ENCODE results near the gene SH2D4B. TPM values are rescaled to one million over a fixed set of nuclear protein-coding genes. Genes with fewer than 3 reads are reported as not detected.

Gene SH2D4B
- total and polyA plus RNA-seq, 7 donors, result 0.06 to 0.33 TPM; not detected in 5

GRCh38 chr10:80585812-80586211 lies 48.1 kb downstream of the SH2D4B start:
- Histone ChIP-seq H3K27me3 (peaks cover 0 to 2% (median 0%) of the 10 kb centered on the region in 3 donors), H3K4me1 (no peaks in the 10 kb centered on the region), H3K36me3 (no peaks in the 10 kb centered on the region), H3K27ac (no peak overlapping the region), H3K4me3 (no peak overlapping the region), H3K9me3 (no peaks in the 10 kb centered on the region)
- intact Hi-C loops (cut with DNase I), result no loop called here
- 93 to 97% methylated on average over 23 of the region's 23 CpGs for WGBS, 2 donors
- TF ChIP-seq EP300 (IDR thresholded peaks at IDR 0.05), result no peak
- TF ChIP-seq POLR2AphosphoS5 (IDR thresholded peaks at IDR 0.05), result no peak
- no peak for TF ChIP-seq POLR2A (IDR thresholded peaks at IDR 0.05)
- TF ChIP-seq CTCF (IDR thresholded peaks at IDR 0.05), result no peak
- DNase-seq, result peak; percentile 33

- WGBS, 2 donors, result 89 to 92% methylated on average over 10 of the region's 10 CpGs
- Histone ChIP-seq H3K36me3 (no peaks in the 10 kb centered on the region), H3K4me3 (no peak overlapping the region), H3K9me3 (peaks cover 0 to 3% (median 0%) of the 10 kb centered on the region in 4 donors), H3K27ac (no peak overlapping the region), H3K4me1 (no peaks in the 10 kb centered on the region), H3K27me3 (peaks cover 0 to 2% (median 0%) of the 10 kb centered on the region in 3 donors)
- TF ChIP-seq CTCF (IDR thresholded peaks at IDR 0.05), result no peak
- no peak for TF ChIP-seq EP300 (IDR thresholded peaks at IDR 0.05)
- intact Hi-C loops (cut with DNase I), result no loop called here
- peak; percentile 34 for DNase-seq
Measured at GRCh38 chr10:80588546-80588945, 50.8 kb downstream of the SH2D4B start.

GRCh38 chr10:80589726-80590373 lies 52.1 kb downstream of the SH2D4B start:
- Histone ChIP-seq H3K27ac (no peak overlapping the region), H3K36me3 (no peaks in the 10 kb centered on the region), H3K4me3 (no peak overlapping the region), H3K4me1 (no peaks in the 10 kb centered on the region), H3K27me3 (peaks cover 0 to 2% (median 0%) of the 10 kb centered on the region in 3 donors), H3K9me3 (peaks cover 0 to 5% (median 0%) of the 10 kb centered on the region in 4 donors)
- WGBS, 2 donors, result 69 to 84% methylated on average over 5 of the region's 5 CpGs
- intact Hi-C loops (cut with DNase I), result no loop called here
- TF ChIP-seq EP300 (IDR thresholded peaks at IDR 0.05) (no peak), POLR2AphosphoS5 (IDR thresholded peaks at IDR 0.05) (no peak), POLR2A (IDR thresholded peaks at IDR 0.05) (no peak), CTCF (IDR thresholded peaks at IDR 0.05) (no peak)
- DNase-seq, result peak; percentile 33

- DNase-seq, result peak; percentile 13
- Histone ChIP-seq H3K27ac (no peak overlapping the region), H3K4me3 (no peak overlapping the region), H3K27me3 (peaks cover 0 to 2% (median 0%) of the 10 kb centered on the region in 3 donors), H3K9me3 (peaks cover 0 to 5% (median 0%) of the 10 kb centered on the region in 4 donors), H3K4me1 (no peaks in the 10 kb centered on the region), H3K36me3 (no peaks in the 10 kb centered on the region)
- intact Hi-C loops (cut with DNase I), result no loop called here
- TF ChIP-seq EP300 (IDR thresholded peaks at IDR 0.05) (no peak), POLR2AphosphoS5 (IDR thresholded peaks at IDR 0.05) (no peak), CTCF (IDR thresholded peaks at IDR 0.05) (no peak), POLR2A (IDR thresholded peaks at IDR 0.05) (no peak)
- WGBS, 2 donors, result 92 to 94% methylated on average over 3 of the region's 3 CpGs
Measured at GRCh38 chr10:80590585-80591125, 53.0 kb downstream of the SH2D4B start.

Data from sigmoid colon (tissue), 7 donors.